Uterus (tissue), 2 donors: Measurements from ENCODE around the gene PANX1.

Experiments
- CTCF ChIP-seq, 4 experiments: fragments of 200-600 bp in 2 of 4; fragments of 450-650 bp in 2 of 4; sonication (generic) in 2 of 4; IDR thresholded peaks; one replicate each; pipeline ENCODE4 v1.5.1; 2016 to 2019; ENCODE audit warnings: antibody characterized with exemption in 4 of 4, mild to moderate bottlenecking in 2 of 4, moderate library complexity in 1 of 4
- POLR2A ChIP-seq, 2 donors: fragments of 450-650 bp; IDR thresholded peaks; one replicate each; pipeline ENCODE4 v1.6.1; 2016; ENCODE audit warnings: antibody characterized with exemption in 2 of 2, mild to moderate bottlenecking in 1 of 2, moderate library complexity in 1 of 2

GRCh38 chr11:94111241-94111640 is 17.4 kb upstream of the PANX1 start:
- TF ChIP-seq CTCF (IDR thresholded peaks at IDR 0.05) (no peak), POLR2A (IDR thresholded peaks at IDR 0.05) (no peak)
